Testis (tissue), 3 donors: Measurements from ENCODE around the gene ANKS1B. TPM values are rescaled to one million over a fixed set of nuclear protein-coding genes. Genes with fewer than 3 reads are reported as not detected.

Source experiments
- DNase-seq: peaks from one replicate; pipeline ENCODE4 v3.0.0-alpha.2; 2019
- H3K27ac ChIP-seq, 2 donors: fragments of 200-600 bp; sonication (generic); one replicate each; pipeline ENCODE4 v1.5.1; 2019
- H3K27me3 ChIP-seq: fragments of 200-600 bp; sonication (generic); one replicate; pipeline ENCODE4 v1.5.1; 2019
- H3K36me3 ChIP-seq: fragments of 200-600 bp; sonication (generic); one replicate; pipeline ENCODE4 v1.5.1; 2017; ENCODE audit warnings: low read depth; ENCODE audit errors: missing control alignments
- H3K4me1 ChIP-seq: fragments of 200-600 bp; sonication (generic); one replicate; pipeline ENCODE4 v1.5.1; 2019
- H3K4me3 ChIP-seq, 2 donors: fragments of 200-600 bp; sonication (generic); one replicate each; pipeline ENCODE4 v1.5.1; 2017 to 2019
- H3K9me3 ChIP-seq: fragments of 200-600 bp; sonication (generic); one replicate; pipeline ENCODE4 v1.5.1; 2017
- POLR2A ChIP-seq: fragments of 450-650 bp; IDR thresholded peaks from one replicate; pipeline ENCODE4 v1.6.1; 2017; ENCODE audit warnings: antibody characterized with exemption, mild to moderate bottlenecking, moderate library complexity
- WGBS, 2 donors: methylation state at CpG; one replicate each; pipeline ENCODE4 v1.1.5; 2018; 5-methylcytosine and 5-hydroxymethylcytosine counted together
- intact Hi-C: fragments of 100-400 bp; cut with DNase I; formaldehyde crosslinking; loops from one replicate; pipeline ENCODE4 v1.15.1; 2023; ENCODE audit warnings: low total_unique reads
- polyA plus RNA-seq: library from polyadenylated mRNA; stranded (reverse); fragments of 350-450 nt; fragmentation: Illumina TruSeq; extraction: RNeasy Lipid Tissue Mini Kit (QIAGEN cat#74804); gene quantifications from one replicate; pipeline ENCODE4 v1.2.3, GENCODE V29; 2014; ENCODE audit warnings: low read depth, low replicate concordance; ENCODE audit not compliant: insufficient read depth
- total RNA-seq, 2 donors: library from RNA; depleted of rRNA; stranded (reverse); fragments of >200 nt; gene quantifications; one replicate each; pipeline ENCODE4 v1.2.3, GENCODE V29; 2016
- TF ChIP-seq, protein P1 (sequence below), 3 experiments: fragments of 450-650 bp in 2 of 3; fragments of 200-600 bp in 1 of 3; sonication (generic) in 1 of 3; IDR thresholded peaks; one replicate each; pipeline ENCODE4 v1.5.1; 2016 to 2019; ENCODE audit warnings: antibody characterized with exemption in 3 of 3, mild to moderate bottlenecking in 2 of 3, moderate library complexity in 1 of 3

The ANKS1B gene
- total and polyA plus RNA-seq, 3 donors from 2014 or later: 26.8 to 58.2 (median 30.9) TPM

DNA sequence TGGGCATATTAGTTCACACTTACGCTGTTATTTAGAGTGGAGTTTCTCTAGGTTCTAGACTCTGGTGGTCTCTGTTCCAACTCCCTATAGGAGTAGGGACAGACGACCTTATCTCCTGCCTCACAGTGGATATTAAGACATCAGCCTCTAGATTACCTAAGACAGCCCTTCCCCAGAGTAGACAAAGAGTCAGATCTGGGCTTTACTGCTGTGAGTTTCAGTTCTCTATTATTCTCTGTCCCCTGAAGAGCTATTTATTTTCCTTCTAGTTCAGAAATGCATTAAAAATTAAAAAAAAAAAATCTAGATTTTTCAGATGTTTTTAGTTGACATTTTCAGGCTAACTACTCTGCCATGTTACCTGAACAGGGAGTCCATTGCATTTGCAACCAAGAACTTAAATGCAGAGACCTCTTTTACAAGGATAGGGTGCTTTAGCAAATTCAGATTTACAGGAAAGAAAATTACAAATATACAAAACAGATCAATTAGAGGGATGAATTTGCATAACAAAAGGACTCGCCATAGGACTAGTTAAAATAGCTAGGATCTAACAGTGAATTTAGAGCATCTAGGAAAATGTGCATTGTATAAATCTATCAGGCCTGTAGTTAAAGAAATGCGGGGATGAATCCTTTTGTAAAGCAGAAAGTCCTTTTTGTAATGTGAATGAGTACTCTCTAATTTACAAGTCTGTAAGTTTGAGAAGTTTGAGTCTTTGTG is 958.2 kb downstream of the ANKS1B start:
- Histone ChIP-seq H3K4me3 (no peak overlapping the region), H3K27ac (no peak overlapping the region), H3K36me3 (no peaks in the 10 kb centered on the region), H3K4me1 (no peaks in the 10 kb centered on the region), H3K27me3 (no peaks in the 10 kb centered on the region), H3K9me3 (no peaks in the 10 kb centered on the region)
- 80 to 83% methylated on average over 4 of the region's 4 CpGs for WGBS, 2 donors
- DNase-seq: no peak
- intact Hi-C loops: no loop called here
- TF ChIP-seq POLR2A: no peak
- TF ChIP-seq, protein P1, sequence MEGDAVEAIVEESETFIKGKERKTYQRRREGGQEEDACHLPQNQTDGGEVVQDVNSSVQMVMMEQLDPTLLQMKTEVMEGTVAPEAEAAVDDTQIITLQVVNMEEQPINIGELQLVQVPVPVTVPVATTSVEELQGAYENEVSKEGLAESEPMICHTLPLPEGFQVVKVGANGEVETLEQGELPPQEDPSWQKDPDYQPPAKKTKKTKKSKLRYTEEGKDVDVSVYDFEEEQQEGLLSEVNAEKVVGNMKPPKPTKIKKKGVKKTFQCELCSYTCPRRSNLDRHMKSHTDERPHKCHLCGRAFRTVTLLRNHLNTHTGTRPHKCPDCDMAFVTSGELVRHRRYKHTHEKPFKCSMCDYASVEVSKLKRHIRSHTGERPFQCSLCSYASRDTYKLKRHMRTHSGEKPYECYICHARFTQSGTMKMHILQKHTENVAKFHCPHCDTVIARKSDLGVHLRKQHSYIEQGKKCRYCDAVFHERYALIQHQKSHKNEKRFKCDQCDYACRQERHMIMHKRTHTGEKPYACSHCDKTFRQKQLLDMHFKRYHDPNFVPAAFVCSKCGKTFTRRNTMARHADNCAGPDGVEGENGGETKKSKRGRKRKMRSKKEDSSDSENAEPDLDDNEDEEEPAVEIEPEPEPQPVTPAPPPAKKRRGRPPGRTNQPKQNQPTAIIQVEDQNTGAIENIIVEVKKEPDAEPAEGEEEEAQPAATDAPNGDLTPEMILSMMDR (IDR thresholded peaks at IDR 0.05): no peak

DNA sequence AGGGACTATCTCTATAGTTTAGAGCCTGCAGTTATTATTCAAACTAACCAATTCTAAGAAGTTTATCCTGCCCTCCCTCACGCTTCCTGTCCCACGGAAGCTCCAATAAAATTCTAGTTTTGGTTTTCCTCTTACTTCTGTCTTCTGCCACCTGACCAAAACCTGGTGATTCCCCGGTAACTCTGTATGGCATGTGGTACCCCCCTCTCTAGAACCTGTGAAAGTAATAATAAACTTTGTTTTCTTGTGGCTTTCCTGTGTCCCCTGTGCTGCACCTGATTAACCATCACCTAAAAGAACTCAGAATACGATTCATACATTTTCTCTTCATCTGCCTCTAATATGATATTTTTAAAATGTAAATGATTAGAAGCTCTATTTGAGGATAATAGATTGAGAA is 959.9 kb downstream of the ANKS1B start:
- Histone ChIP-seq H3K27ac (no peak overlapping the region), H3K36me3 (no peaks in the 10 kb centered on the region), H3K4me3 (no peak overlapping the region), H3K9me3 (no peaks in the 10 kb centered on the region), H3K27me3 (no peaks in the 10 kb centered on the region), H3K4me1 (no peaks in the 10 kb centered on the region)
- 81 to 87% methylated on average over 4 of the region's 4 CpGs for WGBS, 2 donors
- no peak for TF ChIP-seq POLR2A
- TF ChIP-seq, protein P1 (IDR thresholded peaks at IDR 0.05): no peak
- DNase-seq: no peak
- intact Hi-C loops: no loop called here

DNA sequence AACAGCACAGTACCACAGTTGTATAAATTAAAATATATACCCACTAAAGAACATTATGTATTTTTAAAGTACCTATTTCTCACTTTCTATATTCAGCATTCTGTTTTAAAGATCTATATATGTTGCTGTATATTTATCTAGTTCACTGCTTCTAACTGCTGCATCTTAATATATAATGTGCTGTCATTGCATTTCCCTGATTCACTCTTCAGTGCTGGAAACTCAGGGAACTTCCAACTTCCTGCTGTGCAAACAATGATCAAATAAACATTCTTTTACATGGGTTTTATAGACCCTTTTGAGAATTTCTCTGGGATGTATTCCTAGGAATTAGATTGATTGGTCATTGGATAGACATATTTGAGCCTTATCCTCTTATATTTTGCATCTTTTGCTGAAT is 960.5 kb downstream of the ANKS1B start:
- no peak overlapping the region for H3K27ac ChIP-seq
- no peaks in the 10 kb centered on the region for H3K4me1 ChIP-seq
- no peaks in the 10 kb centered on the region for H3K36me3 ChIP-seq
- intact Hi-C loops: no loop called here
- TF ChIP-seq, protein P1 (IDR thresholded peaks at IDR 0.05): no peak
- TF ChIP-seq POLR2A: no peak
- H3K4me3 ChIP-seq: no peak overlapping the region
- H3K9me3 ChIP-seq: no peaks in the 10 kb centered on the region
- no peaks in the 10 kb centered on the region for H3K27me3 ChIP-seq
- no peak for DNase-seq

DNA sequence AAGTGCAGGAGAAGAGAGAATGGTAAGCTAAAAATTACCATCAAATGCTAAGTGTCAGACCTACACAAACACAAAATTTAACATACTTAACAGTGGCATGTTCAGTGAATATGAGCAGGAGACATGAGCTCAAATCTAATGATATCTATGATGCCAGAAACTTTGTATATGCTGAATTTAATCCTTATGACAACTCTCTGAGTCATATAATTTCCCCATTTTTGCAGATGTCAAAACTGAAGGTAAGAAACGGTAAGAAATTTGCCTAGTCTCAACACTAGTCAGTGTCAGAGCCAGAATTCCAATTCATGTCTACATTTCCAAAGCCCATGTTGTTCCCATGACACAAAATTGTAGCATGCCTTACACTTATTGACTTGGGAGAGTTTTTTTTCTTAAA is 963.9 kb downstream of the ANKS1B start:
- Histone ChIP-seq H3K4me3 (no peak overlapping the region), H3K36me3 (no peaks in the 10 kb centered on the region), H3K27ac (no peak overlapping the region), H3K9me3 (no peaks in the 10 kb centered on the region), H3K27me3 (no peaks in the 10 kb centered on the region), H3K4me1 (no peaks in the 10 kb centered on the region)
- 73 to 82% methylated on average over 1 of the region's 1 CpG for WGBS, 2 donors
- DNase-seq: no peak
- intact Hi-C loops: no loop called here
- no peak for TF ChIP-seq POLR2A
- TF ChIP-seq, protein P1 (IDR thresholded peaks at IDR 0.05): no peak

DNA sequence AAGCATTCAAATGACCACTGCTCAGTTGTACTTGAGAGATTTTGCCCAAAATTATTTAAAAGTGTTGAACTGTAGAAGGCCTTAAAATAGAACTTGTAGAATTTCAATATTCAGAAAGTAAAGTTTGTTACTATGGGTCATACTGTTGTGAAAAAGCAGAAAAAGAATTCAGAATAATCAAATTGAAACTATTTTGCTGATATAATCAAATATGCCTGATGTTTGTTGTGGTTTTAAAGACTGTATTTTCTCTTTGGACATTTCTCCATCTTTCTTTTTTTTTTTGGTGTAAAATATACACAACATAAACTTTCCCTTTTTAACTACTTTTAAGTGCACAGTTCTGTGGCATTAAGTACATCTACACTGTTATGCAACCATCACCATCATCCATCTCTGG is 964.9 kb downstream of the ANKS1B start:
- H3K9me3 ChIP-seq: no peaks in the 10 kb centered on the region
- TF ChIP-seq, protein P1 (IDR thresholded peaks at IDR 0.05): no peak
- TF ChIP-seq POLR2A: no peak
- H3K4me3 ChIP-seq: no peak overlapping the region
- no peaks in the 10 kb centered on the region for H3K36me3 ChIP-seq
- DNase-seq: no peak
- H3K27me3 ChIP-seq: no peaks in the 10 kb centered on the region
- intact Hi-C loops: no loop called here
- no peaks in the 10 kb centered on the region for H3K4me1 ChIP-seq
- no peak overlapping the region for H3K27ac ChIP-seq
